CD4-positive, alpha-beta T cell treated with Interleukin-21 for 1 hour (primary cell): ENCODE measurements around the gene SH3PXD2B.
A peak's percentile ranks its signal among the peaks of the same experiment; 100 is the strongest.
"Not testable (repeated sequence)": the region's sequence is repeated elsewhere in the genome, so short reads cannot be mapped to it uniquely, and the experiment has no call there.

ENCODE experiments used
- DNase-seq: peaks from one replicate; pipeline ENCODE4 v3.0.0-alpha.2; 2020

Gene SH3PXD2B

DNA sequence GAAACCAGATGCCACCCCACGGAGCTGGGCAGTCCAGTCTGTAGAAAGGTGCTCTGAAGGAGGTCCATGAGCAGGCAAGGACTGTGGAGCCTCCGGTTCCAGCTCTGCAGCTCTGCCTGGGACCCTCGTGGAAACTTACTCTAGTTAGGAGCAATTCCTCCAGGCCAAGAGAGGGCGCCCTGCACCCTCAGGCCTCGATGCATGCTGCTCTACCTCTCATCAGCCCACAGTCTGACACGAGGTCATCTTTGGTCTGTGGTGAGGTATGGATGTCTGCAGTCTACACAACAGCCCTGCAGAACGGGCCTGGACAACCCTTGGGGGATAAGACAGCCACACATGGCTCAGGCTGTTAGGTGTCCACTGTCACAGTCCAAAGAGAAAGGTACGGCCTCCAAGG, 120.1 kb downstream of the SH3PXD2B start:
- no peak for DNase-seq

DNA sequence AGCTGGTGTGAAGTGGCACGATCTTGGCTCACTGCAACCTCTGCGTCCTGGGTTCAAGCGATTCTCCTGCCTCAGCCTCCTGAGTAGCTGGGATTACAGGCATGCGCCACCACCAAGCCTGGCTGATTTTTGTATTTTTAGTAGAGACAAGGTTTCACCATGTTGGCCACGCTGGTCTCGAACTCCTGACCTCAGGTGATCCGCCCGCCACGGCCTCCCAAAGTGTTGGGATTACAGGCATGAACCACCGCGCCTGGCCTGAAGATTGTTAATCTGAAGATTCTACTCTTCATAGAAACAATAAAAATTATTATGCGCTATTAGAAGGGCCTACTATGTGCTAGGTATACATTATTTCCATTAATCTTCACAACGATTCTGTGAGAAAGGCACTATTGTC, 127.4 kb downstream of the SH3PXD2B start:
- DNase-seq = not testable (repeated sequence)

DNA sequence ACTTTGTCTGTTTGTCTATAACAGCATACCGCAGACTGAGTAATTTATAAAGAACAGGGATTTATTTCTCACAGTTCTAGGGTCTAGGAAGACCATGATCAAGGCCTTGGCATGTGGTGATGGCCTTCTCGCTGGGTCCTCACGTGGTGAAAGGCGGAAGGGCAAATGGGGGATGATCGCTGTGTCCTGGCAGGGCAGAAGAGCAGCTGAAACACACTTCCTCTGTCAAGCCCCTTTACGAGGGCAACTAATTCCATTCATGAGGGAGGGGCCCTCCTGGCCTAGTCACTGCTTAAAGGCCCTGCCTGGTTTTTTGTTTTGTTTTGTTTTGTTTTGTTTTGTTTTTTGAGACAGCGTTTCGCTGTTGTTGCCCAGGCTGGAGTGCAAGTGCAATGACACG, 128.9 kb downstream of the SH3PXD2B start:
- no peak for DNase-seq

DNA sequence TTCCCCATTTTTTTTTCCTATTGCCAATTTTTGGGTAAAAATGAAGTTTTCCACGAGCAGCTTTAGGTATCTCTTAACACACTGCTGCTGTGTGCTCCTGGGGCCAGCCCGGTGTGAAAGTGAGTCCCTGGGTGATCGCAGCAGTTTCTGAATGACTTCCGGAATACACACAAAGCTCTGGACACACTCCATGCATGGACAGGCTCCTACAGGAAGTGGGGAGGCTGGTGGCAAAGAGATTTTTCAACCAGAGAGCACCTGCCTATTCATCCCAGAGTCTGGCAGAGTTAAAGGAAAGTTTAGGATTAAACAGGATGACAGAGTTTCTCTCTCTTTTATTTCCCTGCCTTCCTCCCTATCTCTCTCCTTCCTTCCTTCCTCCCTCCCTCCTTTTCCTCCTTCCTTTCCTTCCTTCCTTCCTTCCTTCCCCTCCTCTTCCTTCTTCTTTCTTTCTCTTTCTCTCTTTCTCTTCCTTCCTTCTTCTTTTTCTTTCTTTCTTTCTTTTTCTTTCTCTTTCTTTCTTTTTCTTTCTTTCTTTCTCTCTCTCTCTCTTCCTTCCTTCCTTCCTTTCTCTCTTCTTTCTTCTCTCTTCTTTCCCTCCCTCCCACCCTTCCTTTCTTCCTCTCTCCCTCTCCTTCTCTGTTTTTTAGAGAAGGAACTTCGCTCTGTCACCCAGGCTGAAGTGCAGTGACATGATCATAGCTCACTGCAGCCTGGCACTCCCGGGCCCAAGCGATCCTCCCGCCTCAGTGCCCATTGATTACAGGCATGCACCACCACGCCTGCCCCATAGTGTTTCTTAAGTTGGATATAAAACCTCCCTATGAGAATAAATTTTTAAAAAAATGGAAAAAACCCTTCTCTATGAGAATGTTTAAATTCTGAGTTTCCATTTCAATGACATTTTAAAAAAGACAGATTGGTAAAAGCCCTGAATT, 132.0 kb downstream of the SH3PXD2B start:
- DNase-seq = no peak

DNA sequence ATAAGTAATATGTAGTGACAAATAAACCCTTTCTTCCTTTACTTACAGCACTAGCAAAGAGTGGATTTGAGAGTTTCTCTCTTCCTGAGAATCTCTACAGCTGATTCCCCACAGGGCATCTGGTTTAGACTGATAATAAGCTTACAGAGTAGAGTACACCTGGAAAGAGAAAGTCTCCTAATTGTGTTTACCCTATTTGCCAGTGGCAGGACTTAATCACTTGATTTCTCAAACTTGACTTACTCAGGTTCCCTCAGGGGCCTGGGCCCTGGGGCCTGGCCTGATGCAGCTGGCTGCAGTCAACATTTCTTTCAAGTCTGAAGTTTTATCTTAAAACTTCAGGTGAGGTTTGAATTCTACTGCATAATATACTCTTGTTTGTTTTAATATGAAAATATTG, 132.7 kb downstream of the SH3PXD2B start:
- no peak for DNase-seq

DNA sequence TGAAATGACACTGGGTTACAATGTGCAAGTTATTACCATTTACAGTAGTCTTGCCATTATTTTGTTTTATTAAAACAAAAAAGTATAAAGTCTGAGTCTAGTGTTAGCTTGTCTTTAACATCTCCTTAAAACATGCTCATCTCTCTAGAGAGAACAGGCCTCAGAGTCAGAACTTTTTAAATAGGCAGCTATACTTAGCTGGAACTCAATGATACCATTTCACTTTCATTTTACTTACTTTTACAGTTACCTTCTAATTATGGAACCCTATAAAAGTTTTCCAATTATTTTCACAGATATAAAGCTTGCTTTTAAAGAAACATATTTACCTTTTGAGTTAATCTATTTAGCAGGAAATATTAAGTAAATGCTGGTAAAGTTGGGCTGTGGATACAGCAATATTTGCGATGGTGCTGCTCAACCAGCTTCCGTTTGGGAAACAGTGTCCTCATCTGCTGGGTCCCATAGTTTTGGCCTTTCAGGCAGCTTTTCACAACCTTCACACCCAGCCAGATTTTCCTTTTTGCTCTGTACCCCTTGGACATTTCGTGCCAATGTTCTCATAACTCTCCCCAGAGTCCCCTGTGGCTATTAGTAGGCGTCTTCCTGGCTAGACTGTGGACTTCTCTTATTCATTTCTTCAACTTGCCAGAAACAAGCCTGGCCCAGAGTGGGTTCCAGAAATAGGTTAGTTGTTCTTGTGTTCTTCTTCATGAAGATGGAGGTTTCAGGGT, 134.4 kb downstream of the SH3PXD2B start:
- DNase-seq = no peak

DNA sequence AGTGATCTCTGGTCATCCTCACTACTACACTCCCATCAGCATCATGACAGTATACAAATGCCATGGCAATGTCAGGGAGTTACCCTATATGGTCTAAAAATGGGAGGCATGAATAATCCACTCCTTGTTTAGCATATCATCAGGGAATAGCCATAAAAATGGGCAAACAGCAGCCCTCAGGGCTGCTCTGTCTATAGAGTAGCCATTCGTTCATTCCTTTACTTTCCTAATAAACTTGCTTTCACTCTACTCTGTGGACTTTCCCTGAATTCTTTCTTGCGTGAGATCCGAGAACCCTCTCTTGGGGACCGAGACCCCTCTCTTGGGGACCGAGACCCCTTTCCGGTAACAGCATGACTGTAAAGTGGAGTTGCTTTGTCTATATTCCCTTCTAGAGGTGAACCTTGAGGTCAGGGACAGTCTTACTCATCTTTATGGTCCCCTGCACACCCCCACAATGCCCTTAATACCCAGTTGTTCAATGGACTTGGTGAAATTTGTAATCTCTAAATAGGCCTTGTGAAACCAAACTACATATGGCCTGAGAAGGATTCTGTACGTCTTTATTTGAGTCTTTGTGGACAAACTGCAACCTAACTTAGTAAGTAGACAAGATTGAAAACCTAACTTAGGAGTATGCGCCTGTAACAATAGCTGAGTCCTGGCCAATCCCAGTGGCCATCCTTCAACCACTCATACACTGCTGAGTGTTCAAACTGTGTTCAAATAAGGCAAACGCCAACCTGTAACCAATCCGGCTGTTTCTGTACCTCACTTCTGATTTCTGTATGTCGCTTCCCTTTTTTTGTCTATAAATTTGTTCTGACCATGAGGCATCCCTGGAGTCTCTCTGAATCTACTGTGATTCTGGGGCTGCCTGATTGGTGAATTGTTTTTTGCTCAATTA, 138.5 kb downstream of the SH3PXD2B start:
- DNase-seq = no peak

DNA sequence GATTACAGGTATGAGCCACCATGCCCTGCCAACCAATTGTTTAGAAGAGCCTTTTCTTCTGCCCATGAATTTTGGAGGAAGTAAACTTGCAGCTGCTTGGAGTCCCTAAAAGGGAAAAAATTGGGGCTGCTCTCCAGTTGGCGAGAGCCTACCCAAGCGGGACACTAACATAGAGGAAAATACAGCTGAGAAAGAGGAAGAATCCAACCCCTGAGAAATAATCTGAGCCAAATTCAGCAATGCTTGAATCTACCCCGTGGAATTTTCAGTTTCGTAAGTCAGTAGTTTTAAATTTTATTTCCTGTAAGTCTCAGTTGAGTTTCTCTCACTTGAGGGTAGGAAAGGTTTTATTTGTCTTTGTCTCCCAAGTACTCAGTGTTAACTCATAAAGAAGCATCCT, 140.4 kb downstream of the SH3PXD2B start:
- no peak for DNase-seq

DNA sequence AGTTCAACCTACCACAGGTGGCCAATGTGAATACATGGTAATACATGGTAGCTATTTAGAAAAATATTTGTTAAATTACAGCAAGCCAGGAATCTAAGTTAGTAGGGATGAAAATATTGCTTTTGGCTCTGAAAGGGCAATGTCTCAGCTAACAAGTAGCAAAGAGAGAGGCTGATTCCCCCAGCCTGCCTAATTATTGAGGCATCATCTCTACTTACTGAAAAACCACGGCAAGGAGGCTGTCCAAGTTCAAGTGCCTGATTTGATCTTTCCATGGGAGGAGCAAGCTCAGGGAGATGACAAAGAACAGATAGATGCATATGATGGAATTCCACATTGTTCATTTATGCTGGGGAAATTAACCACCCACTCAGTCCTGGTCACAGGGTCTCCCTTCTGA, 142.0 kb downstream of the SH3PXD2B start:
- DNase-seq = no peak

DNA sequence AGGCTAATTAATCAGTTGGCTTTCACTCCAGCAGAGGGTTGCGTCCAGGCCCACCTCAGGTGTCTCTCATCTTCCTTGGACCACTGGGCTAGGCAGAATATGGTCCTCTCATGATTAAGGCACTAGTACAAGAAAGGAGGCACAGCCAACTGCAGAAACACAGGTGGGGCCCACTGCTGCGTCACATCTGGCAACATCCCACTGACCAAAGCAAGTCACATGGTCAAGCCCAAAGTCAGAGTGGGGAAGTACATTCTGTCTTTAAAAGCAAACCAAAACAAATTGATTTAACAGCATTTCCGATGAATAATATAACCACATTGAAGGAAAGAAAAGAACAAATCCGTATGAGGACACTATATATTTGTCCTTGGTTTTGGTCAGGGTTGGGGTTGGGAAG, 142.7 kb downstream of the SH3PXD2B start:
- no peak for DNase-seq

DNA sequence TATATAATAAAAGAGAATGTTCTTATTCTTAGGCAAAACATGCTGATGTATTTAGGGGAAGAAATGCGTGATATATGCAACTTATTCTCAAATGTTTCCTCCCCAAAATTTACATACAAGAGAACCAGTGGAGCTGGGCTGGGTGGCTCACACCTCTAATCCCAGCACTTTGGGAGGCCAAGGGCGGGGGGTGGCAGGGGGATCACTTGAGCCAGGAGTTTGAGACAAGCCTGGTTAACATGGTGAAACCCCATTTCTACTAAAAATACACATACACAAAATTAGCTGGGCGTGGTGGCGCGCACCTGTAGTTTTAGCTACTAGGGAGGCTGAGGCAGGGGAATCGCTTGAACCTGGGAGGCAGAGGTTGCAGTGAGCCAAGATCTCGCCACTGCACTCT, 143.3 kb downstream of the SH3PXD2B start:
- no peak for DNase-seq

DNA sequence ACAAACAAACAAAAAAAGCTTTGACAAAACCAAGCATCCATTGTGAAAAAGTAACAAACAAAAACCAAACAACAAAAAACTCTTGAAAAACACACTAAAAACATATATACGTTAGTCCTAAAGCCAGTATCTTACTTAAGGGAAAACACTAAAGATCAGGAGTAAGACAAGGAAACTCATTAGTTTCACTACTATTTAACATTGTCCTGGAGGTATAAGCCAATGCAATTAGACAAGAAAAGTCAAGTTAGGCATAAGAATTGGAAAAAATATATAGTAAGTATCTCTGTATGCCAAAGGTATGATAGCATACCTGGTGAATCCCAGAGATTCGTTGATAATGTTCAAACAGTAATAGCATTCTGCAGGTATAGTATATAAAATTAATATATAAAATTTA, 148.9 kb downstream of the SH3PXD2B start:
- DNase-seq = no peak

DNA sequence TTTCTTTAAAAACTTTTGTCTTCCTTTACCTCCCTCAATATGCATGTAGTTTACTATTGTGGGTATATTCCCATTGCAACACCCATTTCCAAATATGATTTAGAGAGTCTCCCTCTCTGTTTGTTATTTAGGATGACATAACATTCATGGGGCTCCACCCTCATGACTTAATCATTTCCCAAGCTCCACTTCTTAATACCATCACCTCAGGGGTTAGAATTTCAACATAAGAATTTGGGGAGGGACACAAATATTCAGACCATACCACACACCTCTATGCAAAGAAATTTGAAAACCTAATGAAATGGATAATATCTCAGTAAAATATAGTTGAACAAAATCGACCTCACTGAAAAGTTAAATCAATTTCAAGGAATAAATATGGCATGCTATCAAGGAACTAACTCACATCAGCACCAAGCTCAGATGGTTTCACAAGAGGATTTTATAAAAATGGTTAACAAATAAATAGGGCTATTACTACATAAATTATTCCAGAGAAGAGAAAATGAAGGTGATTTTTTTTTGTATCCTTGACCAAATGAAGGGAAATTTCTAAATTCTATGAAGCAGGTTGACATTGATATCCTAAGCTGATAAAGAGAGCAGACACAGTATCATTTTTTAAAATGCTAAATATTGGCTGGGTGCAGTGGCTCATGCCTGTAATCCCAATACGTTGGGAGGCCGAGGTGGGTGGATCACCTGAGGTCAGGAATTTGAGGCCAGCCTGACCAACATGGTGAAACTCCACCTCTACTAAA, 150.6 kb downstream of the SH3PXD2B start:
- no peak for DNase-seq

DNA sequence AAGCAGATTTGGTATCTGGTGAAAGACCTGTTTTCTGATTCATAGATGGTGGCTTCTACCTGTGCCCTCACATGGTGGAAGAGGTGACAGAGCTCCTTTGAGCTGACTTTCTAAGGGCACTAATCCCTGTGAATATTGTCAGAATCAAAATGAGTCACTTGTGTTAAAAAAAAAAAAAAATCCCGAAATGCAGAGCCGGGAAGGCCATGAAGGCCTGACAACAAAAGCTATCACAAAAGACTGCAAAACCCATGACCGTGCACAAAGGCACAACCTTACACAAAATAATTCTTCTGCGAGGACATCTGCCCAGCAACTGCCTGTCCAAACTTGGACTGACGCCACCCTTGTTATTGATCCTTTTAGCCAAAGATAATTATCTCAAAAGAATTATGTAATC, 151.2 kb downstream of the SH3PXD2B start:
- no peak for DNase-seq

DNA sequence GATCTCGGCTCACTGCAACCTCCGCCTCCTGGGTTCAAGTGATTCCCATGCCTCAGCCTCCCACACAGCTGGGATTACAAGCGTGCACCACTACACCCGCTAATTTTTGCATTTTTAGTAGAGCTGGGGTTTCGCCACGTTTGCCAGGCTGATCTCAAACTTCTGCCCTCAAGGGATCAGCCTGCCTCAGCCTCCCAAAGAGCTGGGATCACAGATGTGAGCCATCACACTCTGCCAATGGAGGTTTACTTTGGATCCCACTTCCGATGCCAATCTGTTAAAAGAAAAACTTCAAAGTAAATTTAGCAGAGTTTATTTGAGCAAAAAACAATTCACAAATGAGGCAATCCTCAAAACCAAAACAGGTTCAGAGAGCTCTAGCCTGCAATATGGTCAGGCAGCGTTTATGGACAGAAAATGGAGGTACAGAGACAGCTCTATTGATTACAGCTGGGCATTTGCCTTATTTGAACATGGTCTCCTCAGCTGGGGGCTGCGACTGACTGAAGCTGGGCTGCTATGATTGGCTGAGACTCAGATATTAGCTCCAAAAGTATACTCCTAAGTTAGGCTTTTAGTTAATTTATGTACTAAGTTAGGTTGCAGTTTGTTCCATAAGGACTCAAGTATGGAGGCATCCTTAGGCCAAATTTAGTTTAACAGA, 152.1 kb downstream of the SH3PXD2B start:
- DNase-seq = no peak

DNA sequence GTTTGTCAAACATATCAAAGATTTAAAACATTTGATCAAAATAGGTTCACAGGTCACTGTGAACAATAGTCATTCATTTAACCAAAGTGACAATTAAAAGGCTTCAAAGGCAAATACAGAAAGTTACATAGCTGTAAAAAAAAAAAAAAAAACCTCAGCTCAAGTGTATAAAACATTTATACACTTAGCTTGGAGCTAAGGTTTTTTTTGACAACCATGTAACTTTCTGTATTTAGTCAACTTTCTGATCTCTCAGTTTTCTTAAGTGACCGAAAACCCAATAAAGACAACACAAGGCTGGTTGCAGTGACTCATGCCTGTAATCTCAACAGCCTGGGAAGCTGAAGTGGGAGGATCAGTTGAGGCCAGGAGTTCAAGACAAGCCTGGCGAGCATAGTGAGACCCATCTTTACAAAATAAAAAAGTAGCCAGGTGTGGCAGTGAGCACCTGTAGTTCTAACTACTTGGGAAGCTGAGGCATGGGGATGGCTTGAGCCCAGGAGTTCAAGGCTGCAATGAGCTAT, 154.3 kb downstream of the SH3PXD2B start:
- no peak for DNase-seq

DNA sequence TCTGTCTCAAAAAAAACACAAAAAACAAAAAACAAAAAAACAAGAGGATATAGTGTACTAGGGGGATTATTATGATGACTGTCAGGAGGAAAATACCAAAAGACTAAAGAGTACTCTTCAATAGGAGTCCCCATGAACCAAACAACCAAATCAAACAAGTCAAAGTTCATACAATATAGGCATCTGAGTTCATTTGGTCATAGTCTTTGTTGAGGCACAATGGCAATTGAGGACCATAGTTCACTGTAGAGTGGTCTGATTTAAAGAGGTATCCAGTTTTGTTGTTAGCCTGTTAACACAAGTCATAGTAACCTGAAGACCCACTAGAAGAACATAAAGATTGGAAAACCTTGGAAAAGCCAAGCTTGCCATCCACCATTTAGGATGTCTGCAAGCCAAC, 159.5 kb downstream of the SH3PXD2B start:
- no peak for DNase-seq

DNA sequence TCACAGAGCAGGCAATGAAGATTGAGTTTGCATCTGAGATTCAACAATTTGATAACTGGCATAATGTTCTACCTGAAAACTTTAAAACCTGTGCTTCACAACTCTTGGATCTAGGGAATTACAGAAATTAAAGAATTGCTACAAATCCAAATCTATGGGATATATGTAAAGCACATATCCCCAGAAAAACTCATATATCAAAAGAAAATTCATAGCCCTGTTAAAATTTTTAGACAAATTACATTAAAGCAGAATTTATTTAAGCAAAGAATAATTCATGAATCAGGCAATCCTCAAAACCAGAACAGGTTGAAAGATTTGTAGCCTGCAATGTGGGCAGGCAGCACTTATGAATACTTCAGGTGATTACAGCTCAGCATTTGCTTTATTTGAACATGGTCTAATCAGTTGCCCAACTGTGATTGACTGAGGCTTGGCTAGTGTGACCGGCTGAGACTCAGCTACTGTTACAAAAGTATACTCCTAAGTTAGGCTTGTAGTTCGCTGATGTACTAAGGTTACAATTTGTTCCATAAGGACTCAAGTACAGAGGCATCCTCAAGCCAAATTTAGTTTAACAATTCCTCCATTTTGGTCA, 160.5 kb downstream of the SH3PXD2B start:
- no peak for DNase-seq

DNA sequence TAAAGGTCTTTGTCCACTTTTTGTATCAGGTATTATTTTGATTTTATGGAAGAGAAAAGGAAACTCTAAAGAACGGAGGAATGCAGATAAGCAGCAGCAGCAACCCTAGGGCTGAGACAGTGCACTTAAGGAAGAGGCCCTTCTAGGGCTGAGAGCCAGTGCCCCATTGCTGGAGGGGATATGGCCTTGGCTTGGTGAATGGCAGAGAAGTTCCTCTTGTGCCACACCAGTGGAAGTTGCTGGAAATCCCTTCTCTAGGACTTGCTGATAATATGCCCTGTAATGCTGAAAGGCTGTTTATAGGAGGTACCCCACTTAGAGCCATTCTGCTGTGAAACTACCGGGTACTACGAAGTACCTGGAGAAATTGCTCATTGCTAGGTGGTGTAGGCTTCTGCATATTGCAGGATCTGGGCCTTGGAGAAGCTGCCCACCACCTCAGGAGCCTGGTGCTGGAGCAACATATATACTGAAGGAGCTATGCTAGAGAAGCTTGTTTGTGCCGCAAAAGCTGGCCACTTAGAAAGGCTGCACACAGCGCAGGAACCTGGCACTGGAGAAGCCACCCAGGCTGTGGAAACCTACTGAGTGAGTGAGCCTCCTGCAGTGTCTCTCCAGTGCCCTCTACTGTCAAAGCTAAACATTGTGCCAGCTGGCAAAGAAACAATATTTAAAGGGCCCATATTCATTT, 161.1 kb downstream of the SH3PXD2B start:
- peak; percentile 77 for DNase-seq

DNA sequence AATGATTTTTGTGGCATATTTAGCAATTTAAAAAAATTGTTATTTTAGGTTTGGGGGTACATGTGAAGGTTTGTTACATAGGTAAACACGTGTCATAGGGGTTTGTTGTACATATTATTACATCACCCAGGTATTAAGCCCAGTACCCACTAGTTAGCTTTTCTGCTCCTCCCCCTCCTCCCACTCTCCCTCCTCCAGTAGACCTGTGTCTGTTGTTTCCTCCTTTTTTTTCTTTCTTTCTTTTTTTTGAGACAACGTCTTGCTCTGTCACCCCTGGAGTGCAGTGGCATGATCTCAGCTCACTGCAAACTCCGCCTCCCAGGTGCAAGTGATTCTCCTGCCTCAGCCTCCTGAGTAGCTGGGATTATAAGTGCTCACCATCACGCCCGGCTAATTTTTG, 162.5 kb downstream of the SH3PXD2B start:
- DNase-seq = not testable (repeated sequence)
